HepG2 (cell line): ENCODE results near the gene ACSL1.

ENCODE experiments used
- EP300 ChIP-seq, 3 experiments: sonication (generic) in 1 of 3; formaldehyde crosslinking in 1 of 3; IDR thresholded peaks; 2 replicates each; pipeline versions ENCODE4 v1.5.1 to v1.6.1; 2011 to 2020; ENCODE audit warnings: low read depth in 2 of 3, low read length in 2 of 3, borderline replicate concordance in 1 of 3, improper control_type of control experiment in 1 of 3, mild to moderate bottlenecking in 1 of 3, missing genetic modification reagents in 1 of 3, moderate library complexity in 1 of 3
- ETV5 ChIP-seq: IDR thresholded peaks from 2 replicates; pipeline ENCODE4 v1.6.1; 2018; ENCODE audit warnings: missing biosample characterization, missing genetic modification reagents, inconsistent platforms, borderline replicate concordance
- ETV6 ChIP-seq: sonication (generic); formaldehyde crosslinking; conservative IDR thresholded peaks from 2 replicates; pipeline ENCODE4 v1.4.0; 2020; ENCODE audit warnings: missing genetic modification reagents
- NFYB ChIP-seq: sonication (generic); formaldehyde crosslinking; IDR thresholded peaks from 2 replicates; pipeline ENCODE4 v1.4.0; 2020; ENCODE audit warnings: missing genetic modification reagents
- PHF5A ChIP-seq: IDR thresholded peaks from one replicate; pipeline ENCODE4 v1.6.1; 2018; ENCODE audit warnings: low read depth, missing genetic modification reagents; ENCODE audit not compliant: unreplicated experiment
- POGK ChIP-seq: sonication (generic); formaldehyde crosslinking; conservative IDR thresholded peaks from 2 replicates; pipeline ENCODE4 v1.8.0; 2022; ENCODE audit warnings: mild to moderate bottlenecking, moderate library complexity, missing genetic modification reagents
- POLR2A ChIP-seq, 2 experiments: IDR thresholded peaks; 2 replicates each; pipeline ENCODE4 v1.6.1; 2011; ENCODE audit warnings: low read depth in 2 of 2, low read length in 2 of 2, mild to moderate bottlenecking in 1 of 2, moderate library complexity in 1 of 2; ENCODE audit not compliant: insufficient read depth in 1 of 2
- ZNF331 ChIP-seq: sonication (generic); formaldehyde crosslinking; IDR thresholded peaks from 2 replicates; pipeline ENCODE4 v1.4.0; 2020; ENCODE audit warnings: missing genetic modification reagents
- ZNF550 ChIP-seq: sonication (generic); formaldehyde crosslinking; IDR thresholded peaks from 2 replicates; pipeline ENCODE4 v1.4.0; 2020; ENCODE audit warnings: mild to moderate bottlenecking, missing genetic modification reagents, borderline replicate concordance
- ZNF558 ChIP-seq: sonication (generic); formaldehyde crosslinking; IDR thresholded peaks from 2 replicates; pipeline ENCODE4 v1.9.0; 2022; ENCODE audit warnings: mild to moderate bottlenecking, missing genetic modification reagents, borderline replicate concordance
- ZNF589 ChIP-seq: sonication (generic); formaldehyde crosslinking; conservative IDR thresholded peaks from 2 replicates; pipeline ENCODE4 v1.8.0; 2022; ENCODE audit warnings: mild to moderate bottlenecking, moderate library complexity, missing genetic modification reagents
- TF ChIP-seq, protein P1 (sequence below): sonication (generic); formaldehyde crosslinking; IDR thresholded peaks from 2 replicates; pipeline ENCODE4 v1.5.0; 2020; ENCODE audit warnings: mild to moderate bottlenecking, missing genetic modification reagents, moderate library complexity
- TF ChIP-seq, protein P2 (sequence below): sonication (generic); formaldehyde crosslinking; IDR thresholded peaks from 2 replicates; pipeline ENCODE4 v1.5.0; 2020; ENCODE audit warnings: missing genetic modification reagents

DNA sequence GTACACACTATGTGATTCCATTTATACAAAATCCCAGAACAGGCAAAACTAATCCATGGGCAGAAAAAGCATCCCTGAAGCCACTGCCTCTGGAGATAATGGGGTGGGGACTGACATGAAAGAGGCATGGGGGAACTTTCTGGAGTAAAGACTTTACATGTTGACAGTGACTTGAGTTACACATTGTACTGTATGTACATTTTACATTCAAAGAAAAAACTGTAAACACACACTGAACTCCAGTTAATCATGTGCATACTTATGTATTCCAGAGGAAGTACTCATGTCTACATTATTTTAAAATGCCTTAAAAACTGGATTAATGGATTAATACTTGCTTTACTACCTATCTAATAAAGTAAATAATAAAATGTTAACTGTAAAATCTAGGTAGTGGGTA lies 113.4 kb downstream of the ACSL1 start:
- TF ChIP-seq ZNF550 (CRISPR knock-in tag) (no peak), ZNF558 (CRISPR knock-in tag) (no peak), ZNF331 (CRISPR knock-in tag) (no peak), ETV6 (CRISPR knock-in tag) (no peak), ZNF589 (CRISPR knock-in tag) (no peak), POGK (CRISPR knock-in tag) (no peak), PHF5A (no peak), ETV5 (CRISPR knock-in tag) (no peak), NFYB (CRISPR knock-in tag) (no peak), EP300 (IDR thresholded peaks at IDR 0.05; ENCODE audit: low read depth in 2 of 2, low read length in 2 of 2) (no peak), EP300 (CRISPR knock-in tag; IDR thresholded peaks at IDR 0.05; ENCODE audit: borderline replicate concordance) (no peak), POLR2A (IDR thresholded peaks at IDR 0.05; ENCODE audit: insufficient read depth in 1 of 2, low read depth in 2 of 2, low read length in 2 of 2) (no peak)
- TF ChIP-seq, protein P1, sequence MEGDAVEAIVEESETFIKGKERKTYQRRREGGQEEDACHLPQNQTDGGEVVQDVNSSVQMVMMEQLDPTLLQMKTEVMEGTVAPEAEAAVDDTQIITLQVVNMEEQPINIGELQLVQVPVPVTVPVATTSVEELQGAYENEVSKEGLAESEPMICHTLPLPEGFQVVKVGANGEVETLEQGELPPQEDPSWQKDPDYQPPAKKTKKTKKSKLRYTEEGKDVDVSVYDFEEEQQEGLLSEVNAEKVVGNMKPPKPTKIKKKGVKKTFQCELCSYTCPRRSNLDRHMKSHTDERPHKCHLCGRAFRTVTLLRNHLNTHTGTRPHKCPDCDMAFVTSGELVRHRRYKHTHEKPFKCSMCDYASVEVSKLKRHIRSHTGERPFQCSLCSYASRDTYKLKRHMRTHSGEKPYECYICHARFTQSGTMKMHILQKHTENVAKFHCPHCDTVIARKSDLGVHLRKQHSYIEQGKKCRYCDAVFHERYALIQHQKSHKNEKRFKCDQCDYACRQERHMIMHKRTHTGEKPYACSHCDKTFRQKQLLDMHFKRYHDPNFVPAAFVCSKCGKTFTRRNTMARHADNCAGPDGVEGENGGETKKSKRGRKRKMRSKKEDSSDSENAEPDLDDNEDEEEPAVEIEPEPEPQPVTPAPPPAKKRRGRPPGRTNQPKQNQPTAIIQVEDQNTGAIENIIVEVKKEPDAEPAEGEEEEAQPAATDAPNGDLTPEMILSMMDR (CRISPR knock-in tag), result no peak
- TF ChIP-seq, protein P2, sequence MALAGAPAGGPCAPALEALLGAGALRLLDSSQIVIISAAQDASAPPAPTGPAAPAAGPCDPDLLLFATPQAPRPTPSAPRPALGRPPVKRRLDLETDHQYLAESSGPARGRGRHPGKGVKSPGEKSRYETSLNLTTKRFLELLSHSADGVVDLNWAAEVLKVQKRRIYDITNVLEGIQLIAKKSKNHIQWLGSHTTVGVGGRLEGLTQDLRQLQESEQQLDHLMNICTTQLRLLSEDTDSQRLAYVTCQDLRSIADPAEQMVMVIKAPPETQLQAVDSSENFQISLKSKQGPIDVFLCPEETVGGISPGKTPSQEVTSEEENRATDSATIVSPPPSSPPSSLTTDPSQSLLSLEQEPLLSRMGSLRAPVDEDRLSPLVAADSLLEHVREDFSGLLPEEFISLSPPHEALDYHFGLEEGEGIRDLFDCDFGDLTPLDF (CRISPR knock-in tag), result no peak
